Measurements from ENCODE around the gene PRKG1.

GRCh38 chr10:51255381-51255780 is 181.1 kb downstream of the PRKG1 start:
- TF ChIP-seq, protein P1, sequence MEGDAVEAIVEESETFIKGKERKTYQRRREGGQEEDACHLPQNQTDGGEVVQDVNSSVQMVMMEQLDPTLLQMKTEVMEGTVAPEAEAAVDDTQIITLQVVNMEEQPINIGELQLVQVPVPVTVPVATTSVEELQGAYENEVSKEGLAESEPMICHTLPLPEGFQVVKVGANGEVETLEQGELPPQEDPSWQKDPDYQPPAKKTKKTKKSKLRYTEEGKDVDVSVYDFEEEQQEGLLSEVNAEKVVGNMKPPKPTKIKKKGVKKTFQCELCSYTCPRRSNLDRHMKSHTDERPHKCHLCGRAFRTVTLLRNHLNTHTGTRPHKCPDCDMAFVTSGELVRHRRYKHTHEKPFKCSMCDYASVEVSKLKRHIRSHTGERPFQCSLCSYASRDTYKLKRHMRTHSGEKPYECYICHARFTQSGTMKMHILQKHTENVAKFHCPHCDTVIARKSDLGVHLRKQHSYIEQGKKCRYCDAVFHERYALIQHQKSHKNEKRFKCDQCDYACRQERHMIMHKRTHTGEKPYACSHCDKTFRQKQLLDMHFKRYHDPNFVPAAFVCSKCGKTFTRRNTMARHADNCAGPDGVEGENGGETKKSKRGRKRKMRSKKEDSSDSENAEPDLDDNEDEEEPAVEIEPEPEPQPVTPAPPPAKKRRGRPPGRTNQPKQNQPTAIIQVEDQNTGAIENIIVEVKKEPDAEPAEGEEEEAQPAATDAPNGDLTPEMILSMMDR (IDR thresholded peaks at IDR 0.05), result no peak
- TF ChIP-seq ZFX (IDR thresholded peaks at IDR 0.05; ENCODE audit: borderline replicate concordance), result no peak
